D721Med (cell line): ENCODE measurements around the gene TFDP1.

Experiments used
- DNase-seq: peaks from one replicate; pipeline ENCODE4 v3.0.0; 2011; ENCODE audit warnings: low spot score; ENCODE audit not compliant: insufficient read length
- FAIRE-seq: peaks from 2 replicates; lab custom pipeline; 2011; peaks lifted over from hg19 to GRCh38; lab: Jason Lieb, UNC
- CTCF ChIP-seq: IDR thresholded peaks from 2 replicates; pipeline ENCODE4 v1.5.1; 2012; ENCODE audit warnings: mild to moderate bottlenecking, control low read depth; ENCODE audit not compliant: insufficient read depth; ENCODE audit errors: missing control alignments

Gene TFDP1

GRCh38 chr13:113584205-113584869 is at the start of gene TFDP1:
Gene TFDP1 (plus strand): TSS chr13:113584753. CDS start chr13:113585838, 1,085 bp downstream.
- DNase-seq (peak; percentile 83), FAIRE-seq (no peak)
- TF ChIP-seq CTCF: no peak

GRCh38 chr13:113535381-113535781 is 49.2 kb upstream of the TFDP1 start:
- FAIRE-seq: no peak
- no peak for TF ChIP-seq CTCF

DNA sequence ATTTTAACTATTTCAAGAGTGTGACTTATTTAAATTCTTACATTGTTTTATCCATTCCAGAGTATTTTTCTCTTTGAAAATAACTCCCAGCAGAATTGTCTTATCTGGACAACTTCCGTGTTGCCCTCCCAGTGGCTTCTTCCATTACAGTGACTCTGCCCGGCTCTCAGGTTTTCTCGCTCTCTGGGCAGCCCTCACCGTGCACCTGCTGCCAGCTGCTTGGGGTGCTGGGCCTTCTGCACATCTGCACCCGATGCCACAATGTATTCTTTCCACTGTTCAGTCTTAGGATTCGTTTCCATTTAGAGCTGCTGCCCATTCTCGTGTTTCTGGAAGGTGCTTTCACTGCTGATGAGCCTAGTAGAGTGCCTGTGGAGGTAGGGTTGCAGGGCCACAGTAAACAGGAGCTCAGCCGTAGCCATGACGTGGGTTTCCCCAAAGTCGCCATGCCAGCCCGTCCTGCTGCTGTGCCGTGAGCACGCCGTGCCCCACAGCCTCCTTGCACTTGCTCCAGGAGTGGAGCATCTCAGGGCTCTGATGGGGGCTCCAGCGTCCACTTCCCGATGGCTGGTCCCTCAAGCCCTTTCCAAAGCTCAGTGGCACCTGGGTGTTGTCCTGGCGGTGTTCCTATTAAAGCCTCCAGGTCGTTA is 48.0 kb upstream of the TFDP1 start:
- no peak for DNase-seq
- no peak for FAIRE-seq
- no peak for TF ChIP-seq CTCF

More at GRCh38 chr13:113535381-113535781, 49.2 kb upstream of the TFDP1 start:
- DNase-seq: no peak

DNA sequence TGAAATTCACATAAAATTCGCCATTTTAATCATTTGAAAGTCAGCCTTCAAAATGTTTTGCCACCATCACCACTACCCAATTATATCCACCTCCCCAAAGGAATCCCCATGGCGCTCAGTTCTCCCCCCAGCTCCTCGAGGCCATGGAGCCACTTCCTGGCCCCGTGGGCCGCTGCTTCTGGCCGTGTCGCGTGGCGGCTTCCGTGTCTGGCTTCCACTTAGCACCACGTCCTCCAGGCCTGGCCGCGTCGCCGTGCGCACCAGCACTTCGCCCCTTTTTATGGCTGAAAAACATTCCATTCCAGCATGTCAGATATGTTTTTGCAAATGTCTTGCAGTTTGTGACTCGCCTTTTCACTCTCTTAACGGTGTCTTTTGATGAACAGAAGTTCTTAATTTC is 47.3 kb upstream of the TFDP1 start:
- DNase-seq: no peak
- TF ChIP-seq CTCF: no peak
- no peak for FAIRE-seq

- no peak for TF ChIP-seq CTCF
- FAIRE-seq (no peak), DNase-seq (no peak)
These were observed 46.5 kb upstream of the TFDP1 start for GRCh38 chr13:113537909-113538688.

- no peak for TF ChIP-seq CTCF
- DNase-seq (no peak), FAIRE-seq (no peak)
These were observed 45.9 kb upstream of the TFDP1 start for GRCh38 chr13:113538689-113539058.

DNA sequence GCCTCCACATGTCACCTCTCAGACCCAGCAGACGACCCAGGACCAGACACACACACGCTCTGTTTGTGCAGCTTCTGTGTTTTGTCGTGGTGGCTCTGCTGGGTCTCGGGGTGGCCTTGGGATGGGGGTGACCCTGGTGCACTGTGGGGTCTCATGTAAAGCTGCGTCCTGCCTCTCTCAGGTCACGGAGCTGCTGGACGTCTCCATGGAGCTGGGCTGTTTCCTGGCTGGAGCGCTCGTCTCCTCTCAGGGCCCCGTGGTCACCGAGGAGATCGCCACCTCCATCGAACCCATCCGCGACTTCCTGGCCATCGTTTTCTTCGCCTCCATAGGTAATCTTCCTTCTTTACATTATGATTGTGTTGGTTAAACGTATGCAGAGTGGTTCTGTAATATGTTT is 45.4 kb upstream of the TFDP1 start:
- FAIRE-seq: no peak
- no peak for TF ChIP-seq CTCF
- DNase-seq: no peak
